Mesothelial cell of epicardium (in vitro differentiated cells): ENCODE data around the gene ASB11. TPM values are rescaled to one million over a fixed set of nuclear protein-coding genes. Genes with fewer than 3 reads are reported as not detected.
"Not testable (repeated sequence)": the region's sequence is repeated elsewhere in the genome, so short reads cannot be mapped to it uniquely, and the experiment has no call there.

Experiments used
- DNase-seq, 2 experiments: peaks; one replicate each; pipeline ENCODE4 v3.0.0; 2021; ENCODE audit warnings: low spot score in 2 of 2; ENCODE audit not compliant: unreplicated experiment in 2 of 2
- H3K27ac Mint-ChIP-seq: 2 replicates; pipeline ENCODE4 v1.8.0; 2021; ENCODE audit warnings: mixed read lengths
- H3K27me3 Mint-ChIP-seq: 2 replicates; pipeline ENCODE4 v1.8.0; 2021; ENCODE audit warnings: low read depth, mixed read lengths
- H3K36me3 Mint-ChIP-seq: 2 replicates; pipeline ENCODE4 v1.8.0; 2021; ENCODE audit warnings: mixed read lengths
- H3K4me1 Mint-ChIP-seq: 2 replicates; pipeline ENCODE4 v1.8.0; 2021; ENCODE audit warnings: mixed read lengths
- H3K4me3 Mint-ChIP-seq: 2 replicates; pipeline ENCODE4 v1.8.0; 2021; ENCODE audit warnings: mild to moderate bottlenecking, moderate library complexity, mixed read lengths
- H3K9me3 Mint-ChIP-seq: 2 replicates; pipeline ENCODE4 v1.8.0; 2021; ENCODE audit warnings: mixed read lengths
- total RNA-seq: library from RNA; stranded (reverse); gene quantifications from 3 replicates; pipeline ENCODE4 v1.2.1, GENCODE V29; 2021
- TF ChIP-seq, protein P1 (sequence below): fragments of 200-600 bp; sonication (generic); IDR thresholded peaks from one replicate; pipeline ENCODE4 v1.5.0; 2021; ENCODE audit warnings: antibody characterized with exemption; ENCODE audit not compliant: unreplicated experiment

Gene ASB11
- total RNA-seq, 1 donor from 2014 or later: not detected

DNA sequence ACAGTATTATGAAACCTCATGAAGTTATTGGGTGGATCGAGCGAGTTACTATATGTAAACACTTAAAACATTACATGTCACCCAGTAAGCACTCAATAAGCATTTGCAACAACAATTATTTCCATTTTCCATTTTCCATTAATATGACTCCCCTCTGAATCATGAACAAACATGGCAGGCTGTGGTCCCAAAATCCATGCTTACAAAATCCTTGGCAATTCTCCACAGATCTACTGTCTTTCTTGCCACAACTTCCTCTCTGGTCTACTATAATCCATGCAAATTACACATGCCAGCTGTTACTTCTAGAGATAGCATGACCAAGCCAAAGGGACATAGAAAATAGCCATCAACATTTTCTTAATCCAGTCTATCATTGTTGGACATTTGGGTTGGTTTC, 22.0 kb downstream of the ASB11 start:
- H3K36me3 Mint-ChIP-seq: no peaks in the 10 kb centered on the region
- no peak overlapping the region for H3K4me3 Mint-ChIP-seq
- TF ChIP-seq, protein P1, sequence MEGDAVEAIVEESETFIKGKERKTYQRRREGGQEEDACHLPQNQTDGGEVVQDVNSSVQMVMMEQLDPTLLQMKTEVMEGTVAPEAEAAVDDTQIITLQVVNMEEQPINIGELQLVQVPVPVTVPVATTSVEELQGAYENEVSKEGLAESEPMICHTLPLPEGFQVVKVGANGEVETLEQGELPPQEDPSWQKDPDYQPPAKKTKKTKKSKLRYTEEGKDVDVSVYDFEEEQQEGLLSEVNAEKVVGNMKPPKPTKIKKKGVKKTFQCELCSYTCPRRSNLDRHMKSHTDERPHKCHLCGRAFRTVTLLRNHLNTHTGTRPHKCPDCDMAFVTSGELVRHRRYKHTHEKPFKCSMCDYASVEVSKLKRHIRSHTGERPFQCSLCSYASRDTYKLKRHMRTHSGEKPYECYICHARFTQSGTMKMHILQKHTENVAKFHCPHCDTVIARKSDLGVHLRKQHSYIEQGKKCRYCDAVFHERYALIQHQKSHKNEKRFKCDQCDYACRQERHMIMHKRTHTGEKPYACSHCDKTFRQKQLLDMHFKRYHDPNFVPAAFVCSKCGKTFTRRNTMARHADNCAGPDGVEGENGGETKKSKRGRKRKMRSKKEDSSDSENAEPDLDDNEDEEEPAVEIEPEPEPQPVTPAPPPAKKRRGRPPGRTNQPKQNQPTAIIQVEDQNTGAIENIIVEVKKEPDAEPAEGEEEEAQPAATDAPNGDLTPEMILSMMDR: no peak
- no peaks in the 10 kb centered on the region for H3K27me3 Mint-ChIP-seq
- no peak for DNase-seq
- peaks cover 9% of the 10 kb centered on the region for H3K9me3 Mint-ChIP-seq
- no peaks in the 10 kb centered on the region for H3K4me1 Mint-ChIP-seq
- H3K27ac Mint-ChIP-seq: no peak overlapping the region

DNA sequence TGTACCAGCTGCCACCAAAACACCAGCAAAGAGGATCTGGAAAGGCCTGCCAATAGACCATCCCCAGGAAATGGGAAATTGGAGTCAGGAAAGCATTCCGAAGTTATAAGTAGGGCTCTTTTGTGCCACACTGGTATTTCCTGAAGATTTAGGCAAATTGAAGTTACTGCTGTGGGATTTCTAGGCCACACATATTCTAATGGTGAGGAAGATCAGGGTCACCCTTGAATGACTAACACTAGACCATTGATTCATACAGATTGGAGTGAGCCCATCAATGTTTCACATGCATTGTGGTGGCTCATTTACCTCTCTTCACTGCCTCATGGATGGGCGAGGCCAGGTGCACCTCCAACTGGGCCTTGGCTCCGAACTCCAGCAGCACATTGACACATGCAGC, 22.6 kb downstream of the ASB11 start:
- TF ChIP-seq, protein P1: no peak
- H3K36me3 Mint-ChIP-seq: no peaks in the 10 kb centered on the region
- H3K27me3 Mint-ChIP-seq: no peaks in the 10 kb centered on the region

DNA sequence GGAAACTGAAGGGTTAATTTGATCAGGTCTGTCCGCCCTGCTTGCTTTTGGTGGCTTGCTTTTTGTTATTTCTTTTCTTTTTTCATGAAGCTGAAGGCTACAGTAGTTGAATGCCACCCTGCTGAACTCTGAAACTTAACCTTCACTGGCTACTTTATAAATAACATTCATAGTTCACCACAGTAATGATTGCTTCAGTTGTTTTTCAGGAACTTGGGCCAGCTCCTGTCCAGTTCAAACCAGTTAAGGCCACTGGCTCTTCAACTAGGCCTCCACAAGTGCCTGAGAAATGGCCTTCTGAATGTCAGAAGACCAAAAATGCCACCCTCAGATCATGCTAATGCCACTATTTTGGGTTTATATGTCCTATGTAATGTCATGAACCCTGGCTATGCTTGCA, 37.8 kb downstream of the ASB11 start:
- no peak for DNase-seq
- no peak overlapping the region for H3K4me3 Mint-ChIP-seq
- H3K27me3 Mint-ChIP-seq: no peaks in the 10 kb centered on the region
- TF ChIP-seq, protein P1: no peak
- no peaks in the 10 kb centered on the region for H3K36me3 Mint-ChIP-seq
- H3K4me1 Mint-ChIP-seq: no peaks in the 10 kb centered on the region
- H3K27ac Mint-ChIP-seq: no peak overlapping the region
- peaks cover 31% of the 10 kb centered on the region for H3K9me3 Mint-ChIP-seq

More for the DNA sequence above, 22.6 kb downstream of the ASB11 start:
- Mint-ChIP-seq H3K4me1 (no peaks in the 10 kb centered on the region), H3K27ac (no peak overlapping the region), H3K4me3 (no peak overlapping the region), H3K9me3 (peaks cover 9% of the 10 kb centered on the region)
- DNase-seq: no peak

DNA sequence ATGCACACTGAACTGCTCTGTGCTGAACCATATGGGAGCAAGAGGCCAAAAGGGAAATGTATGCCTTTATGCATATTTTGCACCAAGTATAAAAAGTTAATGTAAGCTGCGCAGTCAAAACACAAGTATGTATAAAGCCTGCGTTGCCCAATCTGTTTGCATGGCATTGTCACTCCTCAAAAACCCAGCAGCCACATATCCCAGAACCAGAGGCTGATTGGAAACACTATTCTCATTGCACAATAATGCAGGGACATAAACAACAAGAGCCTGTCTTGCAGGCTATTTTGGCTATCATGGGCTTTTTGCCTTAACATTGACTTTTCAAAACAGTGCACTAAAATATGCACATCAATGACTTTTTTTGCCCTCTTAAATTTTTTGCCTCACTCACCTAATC, 40.5 kb downstream of the ASB11 start:
- peaks cover 21% of the 10 kb centered on the region for H3K9me3 Mint-ChIP-seq
- TF ChIP-seq, protein P1: no peak
- DNase-seq: no peak
- H3K4me1 Mint-ChIP-seq: peaks cover 5% of the 10 kb centered on the region
- H3K27me3 Mint-ChIP-seq: no peaks in the 10 kb centered on the region
- no peaks in the 10 kb centered on the region for H3K36me3 Mint-ChIP-seq
- no peak overlapping the region for H3K27ac Mint-ChIP-seq
- no peak overlapping the region for H3K4me3 Mint-ChIP-seq

DNA sequence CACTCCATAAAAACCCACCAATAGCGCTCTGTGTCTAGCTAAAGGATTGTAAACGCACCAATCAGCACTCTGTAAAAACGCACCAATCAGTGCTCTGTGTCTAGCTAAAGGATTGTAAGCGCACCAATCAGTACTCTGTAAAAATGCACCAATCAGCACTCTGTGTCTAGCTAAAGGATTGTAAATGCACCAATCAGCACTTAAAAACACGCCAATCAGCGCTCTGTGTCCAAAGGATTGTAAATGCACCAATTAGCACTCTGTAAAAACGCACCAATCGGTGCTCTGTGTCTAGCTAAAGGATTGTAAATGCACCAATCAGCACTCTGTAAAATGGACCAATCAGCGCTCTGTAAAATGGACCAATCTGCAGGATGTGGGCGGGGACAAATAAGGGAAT, 42.2 kb downstream of the ASB11 start:
- H3K4me1 Mint-ChIP-seq, H3K4me3 Mint-ChIP-seq, H3K36me3 Mint-ChIP-seq, DNase-seq, H3K27ac Mint-ChIP-seq, H3K27me3 Mint-ChIP-seq: not testable (repeated sequence)
- H3K9me3 Mint-ChIP-seq: peaks cover 14% of the 10 kb centered on the region

DNA sequence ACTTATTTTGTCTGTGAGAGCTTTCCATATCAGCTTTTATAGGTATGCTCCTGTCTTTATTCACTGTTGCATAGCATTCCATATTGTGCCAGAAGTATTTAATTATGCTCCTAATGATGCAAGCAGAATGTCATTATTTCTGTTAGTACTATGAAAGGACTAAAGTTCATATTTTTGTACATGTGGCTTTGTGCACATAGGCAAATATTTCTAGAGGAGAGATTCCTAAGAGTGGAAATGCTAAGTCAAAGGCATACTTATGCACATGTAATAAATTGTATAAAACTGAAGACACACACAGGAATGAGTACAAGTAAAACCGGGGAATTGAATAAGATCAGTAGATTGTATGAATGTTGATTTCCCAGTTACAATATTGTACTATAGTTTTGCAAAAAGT, 43.7 kb downstream of the ASB11 start:
- Mint-ChIP-seq H3K4me1 (peaks cover 8% of the 10 kb centered on the region), H3K9me3 (peaks cover 17% of the 10 kb centered on the region), H3K27ac (no peak overlapping the region), H3K27me3 (no peaks in the 10 kb centered on the region), H3K4me3 (no peak overlapping the region), H3K36me3 (no peaks in the 10 kb centered on the region)
- TF ChIP-seq, protein P1: no peak
- DNase-seq: no peak
